ENCODE measurements around the gene MBD3L3. TPM values are rescaled to one million over a fixed set of nuclear protein-coding genes. Genes with fewer than 3 reads are reported as not detected.
"Not testable (repeated sequence)": the region's sequence is repeated elsewhere in the genome, so short reads cannot be mapped to it uniquely, and the experiment has no call there.

Gene MBD3L3
- 1.9 TPM for total RNA-seq (ENCODE audit: insufficient read depth, low replicate concordance)

DNA sequence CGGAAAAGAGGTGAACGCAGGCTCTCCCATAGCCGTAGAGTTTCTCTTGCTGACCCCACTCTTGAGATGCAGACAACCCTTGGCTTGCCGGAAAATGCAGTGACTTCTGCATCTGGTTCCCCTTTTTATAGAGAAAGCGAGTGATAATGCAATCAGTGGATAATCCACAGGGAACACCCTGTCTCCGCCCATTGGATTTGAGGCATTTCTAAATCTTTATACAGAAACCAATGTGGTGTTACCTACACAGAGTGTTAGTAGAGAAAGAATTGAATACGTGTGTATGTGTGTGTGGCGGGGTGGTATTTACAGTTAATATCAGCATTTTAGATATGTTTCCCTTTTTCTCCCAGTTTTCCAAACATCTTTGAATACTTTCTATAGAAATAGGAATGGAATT lies at the start of gene MBD3L3:
Gene MBD3L3 (minus strand): TSS at position 101 of the 400 bp plus-strand sequence. CDS start 71 bp downstream, at position 30.
- DNase-seq (ENCODE audit: low spot score): not testable (repeated sequence)

DNA sequence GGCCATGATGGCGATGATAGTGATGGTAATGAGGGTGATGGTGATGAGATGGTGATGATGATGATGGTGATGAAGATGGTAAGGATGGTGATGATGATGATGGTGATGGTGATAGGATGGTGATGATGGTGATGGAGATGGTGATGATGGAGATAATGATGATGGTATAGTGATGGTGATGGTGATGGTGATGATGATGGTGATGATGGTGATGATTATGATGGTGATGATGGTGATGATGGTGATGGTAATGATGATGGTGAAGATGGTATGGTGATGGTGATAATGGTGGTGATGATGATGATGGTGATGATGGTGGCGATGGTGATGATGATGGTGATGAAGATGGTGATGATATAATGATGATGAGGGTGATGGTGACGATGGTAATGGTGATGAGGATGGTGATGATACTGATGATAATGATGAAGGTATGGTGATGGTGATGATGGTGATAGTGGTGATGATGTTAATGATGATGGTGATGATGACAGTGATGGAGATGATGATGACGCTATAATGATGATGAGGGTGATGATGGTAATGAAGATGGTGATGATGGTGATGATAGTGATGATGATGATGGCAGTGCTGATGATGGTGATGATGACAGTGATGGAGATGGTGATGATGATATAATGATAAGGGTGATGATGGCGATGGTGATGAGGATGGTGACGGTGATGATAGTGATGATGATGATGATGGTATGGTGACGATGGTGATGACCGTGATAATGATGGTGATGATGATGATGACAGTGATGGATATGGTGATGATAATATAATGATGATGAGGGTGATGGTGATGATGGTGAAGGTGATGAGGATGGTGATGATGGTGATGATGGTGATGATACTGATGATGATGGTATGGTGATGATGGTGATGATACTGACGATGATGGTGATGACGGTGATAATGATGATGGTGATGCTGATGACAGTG lies 48.5 kb upstream of the MBD3L3 start:
- no peak for DNase-seq (ENCODE audit: low spot score)

DNA sequence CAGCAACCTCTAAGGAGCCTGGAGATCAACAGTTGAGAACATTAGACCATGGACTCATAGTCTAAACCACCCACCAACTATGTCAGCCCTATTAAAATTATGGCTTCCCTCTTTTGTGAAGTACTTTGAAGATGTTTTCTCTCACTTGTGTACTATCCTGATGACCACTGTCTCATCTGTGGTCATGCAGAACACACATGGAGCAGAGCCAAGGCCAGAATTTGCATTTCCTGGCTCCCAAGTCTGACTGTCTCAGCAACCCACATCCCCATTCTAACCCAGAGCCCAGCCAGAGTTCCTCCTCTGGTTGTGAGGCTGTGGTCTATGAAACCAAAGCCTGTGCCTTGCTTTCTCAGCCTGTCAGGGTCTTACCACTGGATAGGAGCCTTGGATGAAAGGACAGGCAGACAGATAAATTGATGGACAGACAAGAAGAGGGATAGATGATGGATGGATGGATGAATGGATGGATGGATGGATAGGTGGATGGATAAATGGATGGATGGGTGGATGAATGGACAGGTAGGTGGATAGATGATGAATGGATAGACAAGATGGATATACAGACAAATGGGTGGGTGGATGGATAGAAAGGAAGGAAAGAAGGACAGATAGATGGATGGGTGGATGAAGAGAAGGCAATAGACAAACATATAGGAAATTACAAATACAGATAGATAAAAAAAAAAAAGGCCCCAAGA lies 46.4 kb upstream of the MBD3L3 start:
- DNase-seq (ENCODE audit: low spot score): peak; percentile 9

DNA sequence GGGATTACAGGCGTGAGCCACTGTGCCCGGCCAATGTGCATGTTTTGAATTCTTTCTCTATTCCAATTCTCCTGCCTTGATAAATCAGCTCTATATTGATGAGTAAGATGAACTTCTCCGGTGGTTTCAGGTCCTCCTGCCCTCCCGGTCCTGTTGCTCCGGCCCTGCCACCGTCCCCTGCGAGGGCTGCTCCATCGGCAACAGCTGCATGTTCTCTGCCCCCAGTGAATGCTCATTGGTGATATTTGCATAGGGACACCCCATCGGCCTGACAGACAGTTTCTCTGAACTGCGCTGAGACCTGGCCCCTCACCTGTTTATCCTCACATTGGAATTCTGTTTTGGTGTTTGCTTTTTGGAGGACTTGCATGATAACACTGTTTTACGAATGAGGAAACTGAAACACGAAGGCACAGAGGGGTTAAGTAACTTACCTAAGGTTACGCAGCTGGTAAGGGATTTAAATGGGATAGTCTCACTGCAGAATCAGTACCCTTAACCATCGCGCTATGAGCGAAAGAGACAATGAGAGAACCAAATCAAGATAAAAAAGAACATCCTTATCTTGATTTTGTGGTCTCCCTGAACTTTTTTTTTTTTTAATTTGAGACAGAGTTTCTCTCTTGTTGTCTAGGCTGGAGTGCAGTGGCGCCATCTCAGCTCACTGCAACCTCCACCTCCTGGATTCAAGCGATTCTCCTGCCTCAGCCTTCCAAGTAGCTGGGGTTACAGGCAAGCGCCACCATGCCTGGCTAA lies 43.2 kb upstream of the MBD3L3 start:
- DNase-seq (ENCODE audit: low spot score): no peak

DNA sequence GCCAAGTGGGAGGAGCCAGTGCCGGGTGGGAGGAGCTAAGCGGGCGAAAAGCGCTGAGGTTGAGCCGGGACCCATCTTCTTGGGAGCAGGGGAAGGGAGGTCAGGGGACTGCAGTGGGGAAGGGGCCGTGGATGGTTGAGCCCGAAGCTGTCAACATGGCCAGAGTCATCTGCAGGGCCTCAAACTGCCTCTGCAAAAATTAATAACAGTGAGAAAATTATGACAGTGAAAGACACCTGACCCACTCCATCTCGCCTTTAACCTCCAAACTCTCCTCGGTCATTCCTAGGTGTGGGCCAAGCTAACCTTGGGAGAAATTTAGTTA lies 41.1 kb upstream of the MBD3L3 start:
- no peak for DNase-seq (ENCODE audit: low spot score)

DNA sequence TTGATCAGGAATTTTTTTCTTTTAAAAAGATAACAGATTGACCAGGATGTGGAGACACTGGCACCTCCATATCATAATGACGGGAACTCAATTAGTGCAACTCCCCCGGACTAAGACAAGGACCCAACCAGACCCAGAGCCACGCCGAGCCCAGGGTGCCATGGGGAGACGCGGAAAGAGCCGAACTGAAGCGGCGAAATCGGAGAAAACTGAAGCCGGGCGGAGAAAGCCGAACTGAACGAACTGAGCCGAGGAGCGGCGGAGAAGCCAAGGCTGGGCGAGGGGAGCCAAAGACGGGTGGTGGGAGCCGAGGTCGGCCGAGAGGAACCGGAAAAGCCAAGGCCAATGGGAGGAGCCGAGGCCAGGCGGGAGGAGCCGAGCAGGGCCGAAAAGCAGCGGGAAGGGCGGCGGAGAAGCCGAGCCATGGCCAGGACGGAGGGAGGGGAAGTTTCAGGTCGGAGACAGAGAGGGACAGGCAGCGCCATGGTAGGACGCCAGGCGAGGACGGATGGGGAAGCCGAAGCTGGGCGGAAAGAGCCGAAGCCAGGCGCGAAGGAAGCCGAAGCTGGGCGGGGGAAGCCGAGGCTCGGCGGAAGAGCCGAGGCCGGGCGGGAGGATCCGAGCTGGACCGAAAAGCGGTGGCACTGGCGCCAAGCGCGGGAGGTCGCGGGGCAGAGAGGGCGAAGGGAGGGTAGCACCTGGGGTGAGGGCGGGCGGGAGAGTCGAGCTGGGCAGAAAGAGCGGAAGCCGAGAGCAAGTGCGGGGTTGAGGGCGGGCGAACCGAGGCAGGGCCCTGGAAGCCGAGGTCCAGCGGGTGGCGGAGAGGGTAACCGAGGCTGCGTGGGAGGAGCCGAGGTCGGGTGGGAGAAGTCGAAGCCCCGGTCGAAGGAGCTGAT lies 40.5 kb upstream of the MBD3L3 start:
- peak; percentile 97 for DNase-seq (ENCODE audit: low spot score)

DNA sequence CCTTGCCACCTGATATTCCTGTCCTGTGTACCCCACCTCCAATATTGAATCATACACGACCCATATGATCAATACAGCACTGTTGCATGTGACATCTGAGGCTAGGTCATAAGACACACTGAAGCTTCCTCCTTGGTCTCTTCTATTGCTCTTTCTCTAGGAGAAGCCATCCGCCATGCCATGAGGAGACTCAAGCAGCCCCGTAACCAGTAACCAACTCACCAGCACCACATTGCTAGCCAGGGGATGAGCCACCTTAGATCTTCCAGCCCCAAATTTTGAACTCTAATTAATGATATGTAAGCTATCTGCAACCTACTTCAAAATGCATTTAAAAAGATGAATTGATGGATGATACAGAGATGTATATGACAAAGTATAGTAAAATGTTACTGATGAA lies 39.6 kb upstream of the MBD3L3 start:
- no peak for DNase-seq (ENCODE audit: low spot score)

DNA sequence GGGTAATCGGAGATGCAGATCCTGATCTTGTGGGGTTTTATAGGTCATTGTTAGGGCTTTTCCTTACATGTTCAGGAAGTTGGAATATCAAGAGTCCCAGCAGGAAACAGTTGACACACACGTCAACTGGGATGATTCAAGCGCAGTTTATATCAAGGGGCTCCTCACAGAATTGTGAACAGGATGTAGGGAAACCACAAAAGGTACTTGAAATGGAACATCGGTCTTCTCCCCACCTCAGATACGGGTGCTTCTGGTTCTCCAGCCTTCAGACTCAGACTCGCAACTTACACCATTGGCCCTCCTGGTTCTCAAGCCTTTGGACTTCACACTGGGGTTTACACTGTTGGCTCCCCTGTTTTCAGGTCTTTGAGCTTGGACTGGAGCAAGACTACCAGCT lies 30.5 kb upstream of the MBD3L3 start:
- no peak for DNase-seq (ENCODE audit: low spot score)

DNA sequence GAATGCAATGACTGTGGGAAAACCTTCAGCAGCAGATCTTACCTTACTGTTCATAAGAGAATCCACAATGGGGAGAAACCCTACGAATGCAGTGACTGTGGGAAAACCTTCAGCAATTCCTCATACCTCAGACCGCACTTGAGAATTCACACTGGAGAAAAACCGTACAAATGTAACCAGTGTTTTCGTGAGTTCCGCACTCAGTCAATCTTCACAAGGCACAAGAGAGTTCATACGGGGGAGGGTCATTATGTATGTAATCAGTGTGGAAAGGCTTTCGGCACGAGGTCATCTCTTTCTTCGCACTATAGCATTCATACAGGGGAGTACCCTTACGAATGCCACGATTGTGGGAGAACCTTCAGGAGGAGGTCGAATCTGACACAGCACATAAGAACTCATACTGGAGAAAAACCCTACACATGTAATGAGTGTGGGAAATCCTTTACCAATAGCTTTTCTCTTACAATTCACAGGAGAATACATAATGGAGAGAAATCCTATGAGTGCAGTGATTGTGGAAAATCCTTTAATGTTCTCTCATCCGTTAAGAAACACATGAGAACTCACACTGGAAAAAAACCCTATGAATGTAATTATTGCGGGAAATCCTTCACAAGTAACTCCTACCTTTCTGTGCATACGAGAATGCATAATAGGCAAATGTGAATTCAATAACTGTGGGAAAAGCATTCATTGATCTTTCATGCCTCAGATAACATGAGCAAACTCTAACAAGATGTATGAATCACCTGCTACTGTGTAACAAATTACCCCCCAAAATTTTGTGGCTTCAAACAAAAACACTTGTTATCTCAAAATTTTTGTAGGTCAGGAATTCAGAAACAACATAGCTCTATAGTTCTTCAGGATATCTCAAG lies 24.8 kb upstream of the MBD3L3 start:
- no peak for DNase-seq (ENCODE audit: low spot score)

DNA sequence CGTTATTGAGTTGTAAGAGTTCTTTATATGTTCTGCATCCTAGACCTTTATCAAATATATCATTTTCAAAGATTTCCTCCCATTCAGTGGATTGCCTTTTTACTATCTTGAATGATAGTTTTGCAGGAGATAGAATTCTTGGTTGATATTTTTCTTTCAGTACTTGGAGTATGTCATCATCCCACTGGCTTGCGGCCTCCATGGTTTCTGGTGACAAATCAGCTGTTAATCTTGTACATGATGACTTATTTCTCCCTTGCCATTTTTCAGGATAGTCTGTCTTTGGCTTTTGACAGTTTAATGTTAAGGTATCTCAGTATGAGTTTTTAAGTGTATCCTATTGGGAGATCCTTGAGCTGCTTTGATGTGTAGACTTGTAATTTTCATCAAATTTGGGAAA lies 19.5 kb upstream of the MBD3L3 start:
- DNase-seq (ENCODE audit: low spot score): no peak

DNA sequence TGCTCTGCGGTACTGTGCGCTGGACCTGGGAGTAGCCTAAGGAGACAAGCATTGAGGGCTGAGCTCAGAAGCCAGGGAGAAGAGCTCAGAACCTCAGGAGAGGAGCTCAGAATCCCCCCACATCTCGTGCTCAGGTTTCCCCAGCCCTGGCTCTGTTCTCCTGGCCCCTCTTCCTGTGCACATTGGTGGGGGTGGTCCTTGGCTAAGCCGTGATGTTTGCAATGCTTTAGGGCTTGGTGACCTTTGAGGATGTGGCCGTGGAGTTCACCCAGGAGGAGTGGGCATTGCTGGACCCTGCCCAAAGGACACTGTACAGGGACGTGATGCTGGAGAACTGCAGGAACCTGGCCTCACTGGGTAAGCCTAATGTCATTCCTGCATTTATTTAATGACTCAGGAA lies 17.7 kb upstream of the MBD3L3 start:
- no peak for DNase-seq (ENCODE audit: low spot score)

DNA sequence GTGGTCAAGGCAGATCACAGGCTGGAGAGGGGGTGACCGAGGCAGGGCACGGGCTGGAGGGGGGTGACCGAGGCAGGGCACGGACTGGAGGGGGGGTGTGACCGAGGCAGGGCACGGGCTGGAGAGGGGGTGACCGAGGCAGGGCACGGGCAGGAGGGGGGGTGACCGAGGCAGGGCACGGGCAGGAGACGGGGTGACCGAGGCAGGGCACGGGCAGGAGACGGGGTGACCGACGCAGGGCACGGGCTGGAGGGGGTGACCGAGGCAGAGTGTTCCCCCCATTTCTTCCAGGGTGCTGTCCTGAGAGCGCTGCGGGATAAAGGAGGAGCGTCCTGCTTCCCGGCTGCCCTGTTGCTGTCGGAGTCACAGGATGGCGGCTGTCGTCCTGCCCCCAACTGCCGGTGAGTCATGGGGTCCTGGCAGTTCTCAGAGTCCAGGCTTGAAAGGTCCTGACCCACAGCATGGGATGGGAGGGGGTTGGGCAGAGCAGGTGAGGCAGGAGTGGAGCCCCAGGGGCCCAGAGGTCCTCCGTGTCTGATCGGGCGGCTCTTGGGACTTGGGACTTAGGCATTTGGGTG lies 16.3 kb upstream of the MBD3L3 start:
- no peak for DNase-seq (ENCODE audit: low spot score)

DNA sequence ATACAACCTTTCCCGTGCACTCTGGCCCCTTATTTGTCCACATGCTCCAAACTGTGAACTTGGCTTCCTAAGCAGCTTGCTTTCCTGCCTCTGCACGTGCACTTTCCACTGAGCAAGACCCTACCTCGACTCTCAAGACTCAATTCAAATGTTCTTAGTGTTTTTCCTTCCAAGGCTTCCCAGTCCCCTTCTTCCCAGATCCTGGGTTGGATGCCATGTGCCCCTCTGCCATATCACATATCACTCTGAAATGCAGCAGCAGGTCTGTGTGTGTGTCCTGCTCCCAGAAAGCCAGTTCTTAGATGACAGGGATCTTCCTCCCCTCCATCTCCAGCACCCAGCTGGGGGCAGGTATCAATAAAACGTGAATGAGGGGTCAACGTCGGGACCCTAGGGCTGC lies 14.1 kb upstream of the MBD3L3 start:
- DNase-seq (ENCODE audit: low spot score): no peak

DNA sequence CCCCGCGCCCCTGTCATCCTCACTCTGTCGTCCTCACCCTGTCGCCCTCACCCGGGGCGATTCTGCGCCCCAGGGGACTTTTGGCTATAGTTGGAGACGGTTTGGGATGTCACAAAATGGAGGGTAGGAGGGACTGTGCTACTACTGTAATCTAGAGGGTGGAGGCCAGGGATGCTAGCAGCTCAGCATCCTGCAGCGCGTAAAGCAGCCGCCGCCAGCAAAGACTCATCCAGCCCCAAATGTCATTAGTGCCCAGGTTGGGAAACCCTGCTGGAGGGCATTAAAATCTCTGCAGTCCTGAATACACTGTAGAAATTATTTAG lies 11.4 kb upstream of the MBD3L3 start:
- DNase-seq (ENCODE audit: low spot score): no peak

DNA sequence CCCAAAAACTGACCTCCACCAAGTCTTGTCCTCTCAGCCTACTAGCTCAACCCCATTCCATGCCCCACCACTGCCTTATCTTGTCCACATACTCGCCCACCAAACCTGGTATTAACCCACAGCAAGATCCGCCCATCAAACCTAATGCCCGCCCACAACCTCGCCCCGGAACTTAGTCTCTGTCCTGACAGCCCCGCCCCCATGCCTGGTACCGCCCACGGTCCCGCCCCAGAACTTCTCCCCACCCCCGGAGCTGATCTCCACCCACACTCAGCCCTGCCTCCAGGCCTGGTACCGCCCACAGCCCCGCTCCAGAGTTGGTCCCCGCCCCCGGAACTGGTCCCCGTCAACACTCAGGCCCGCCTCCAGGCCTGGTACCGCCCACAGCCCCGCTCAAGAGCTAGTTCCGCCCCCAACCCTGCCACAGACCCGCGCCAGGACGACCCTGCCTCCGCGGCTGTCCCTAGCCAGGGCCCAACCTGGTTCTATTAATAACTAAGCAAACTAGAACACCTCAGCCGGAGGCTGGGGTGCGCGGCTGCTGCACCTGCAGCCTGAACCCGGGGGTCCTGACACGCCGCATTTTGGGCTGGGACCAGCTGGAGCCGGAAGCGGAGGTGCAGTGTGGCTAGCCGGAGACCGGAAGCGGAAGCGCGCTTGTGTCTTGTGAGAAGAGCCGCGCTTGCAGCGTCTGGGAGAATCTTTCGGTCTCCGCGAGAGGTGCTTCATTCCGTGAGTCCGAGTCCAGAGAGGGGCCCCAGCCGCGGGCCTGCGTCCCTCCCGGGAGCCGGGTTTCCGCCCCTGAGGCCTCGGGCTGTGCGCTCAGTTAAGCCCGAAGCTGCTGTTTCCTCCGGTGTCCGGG lies 10.8 kb upstream of the MBD3L3 start, which contains the start of gene ZNF557:
Gene ZNF557 (plus strand): TSS at position 662 of the 862 bp plus-strand sequence. CDS start 5,372 bp downstream, outside the sequence.
- DNase-seq (ENCODE audit: low spot score): peak; percentile 98

DNA sequence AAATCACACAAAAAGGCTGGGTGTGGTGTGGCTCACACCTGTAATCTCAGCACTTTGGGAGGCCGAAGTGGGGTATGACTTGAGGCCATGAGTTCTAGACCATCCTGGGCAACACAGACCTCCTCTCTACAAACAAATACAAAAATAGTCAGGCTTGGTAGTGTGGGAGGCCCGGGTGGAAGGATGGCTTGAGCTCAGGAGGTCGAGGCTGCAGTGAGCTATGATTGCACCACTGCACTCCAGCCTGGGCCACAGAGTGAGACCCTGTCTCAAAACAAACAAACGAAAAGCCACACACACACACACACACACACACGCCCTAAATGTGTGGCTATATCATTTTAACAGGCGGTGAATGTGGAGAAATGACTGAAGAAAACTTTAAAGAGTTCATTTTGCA lies 10.1 kb upstream of the MBD3L3 start:
- DNase-seq (ENCODE audit: low spot score): no peak

DNA sequence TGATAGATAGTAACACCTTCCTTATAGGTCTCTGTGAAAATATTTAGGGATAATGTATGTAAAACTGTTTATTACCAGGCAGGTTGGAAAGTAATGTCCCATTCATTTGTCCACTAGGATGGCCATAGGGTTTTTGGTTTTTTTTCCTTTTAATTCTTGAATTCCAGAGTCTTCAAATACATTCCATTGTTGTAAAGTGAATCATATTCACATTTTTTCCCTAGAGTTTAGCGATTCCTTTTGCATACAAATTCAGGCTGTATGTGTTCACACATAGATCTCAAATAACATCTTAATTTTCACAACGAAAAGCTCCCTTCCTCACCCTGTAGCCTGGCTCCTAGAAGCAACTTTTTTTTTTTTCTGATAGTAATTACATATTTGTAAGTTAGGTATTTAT lies 9.2 kb upstream of the MBD3L3 start:
- no peak for DNase-seq (ENCODE audit: low spot score)

DNA sequence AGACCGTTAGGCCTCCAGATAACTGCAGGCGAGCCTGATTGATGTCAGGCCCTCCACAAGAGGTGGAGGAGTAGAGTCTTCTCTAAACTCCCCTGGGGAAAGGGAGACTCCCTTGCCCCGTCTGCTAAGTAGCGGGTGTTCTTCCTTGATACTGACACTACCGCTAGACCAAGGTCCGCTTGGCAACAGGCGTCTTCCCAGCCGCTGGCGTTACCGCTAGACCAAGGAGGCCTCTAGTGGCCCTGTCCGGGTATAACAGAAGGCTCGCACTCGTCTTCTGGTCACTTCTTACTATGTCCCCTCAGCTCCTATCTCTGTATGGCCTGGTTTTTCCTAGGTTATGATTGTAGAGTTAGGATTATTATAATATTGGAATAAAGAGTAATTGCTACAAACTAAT lies 8.6 kb upstream of the MBD3L3 start:
- not testable (repeated sequence) for DNase-seq (ENCODE audit: low spot score)
